Endothelial cell of umbilical vein (primary cell): ENCODE measurements around the gene CLCA1. TPM values are rescaled to one million over a fixed set of nuclear protein-coding genes. Genes with fewer than 3 reads are reported as not detected.
"Not testable (repeated sequence)": the region's sequence is repeated elsewhere in the genome, so short reads cannot be mapped to it uniquely, and the experiment has no call there.

Experiments
- BruUV-seq: library from RNA; stranded (reverse); fragments of 400-500 nt; replicated peaks from 2 replicates; lab custom pipeline; 2021; lab: Mats Ljungman, UMichigan
- CTCF ChIA-PET: fragments of 300-600, 350-600 bp; sonication (Branson Sonifier 250); formaldehyde crosslinking; loops from one replicate; lab custom pipeline; 2021; ENCODE audit warnings: antibody characterized with exemption, inconsistent platforms; lab: Charles Lee
- POLR2A ChIA-PET: fragments of 300-600, 350-600 bp; sonication (Branson Sonifier 250); formaldehyde crosslinking; loops from one replicate; lab custom pipeline; 2021; ENCODE audit warnings: antibody characterized with exemption, inconsistent platforms; lab: Charles Lee
- DNase-seq: peaks from one replicate; pipeline ENCODE4 v3.0.0-alpha.2; 2011; ENCODE audit warnings: low read depth, low spot score
- FAIRE-seq: peaks from 2 replicates; lab custom pipeline; 2011; peaks lifted over from hg19 to GRCh38; lab: Jason Lieb, UNC
- H2AFZ ChIP-seq: 2 replicates; pipeline ENCODE4 v1.6.0; 2012; ENCODE audit warnings: low read depth, low read length, control low read depth, inconsistent platforms
- H3K27ac ChIP-seq: 2 replicates; pipeline ENCODE4 v1.5.1; 2011; ENCODE audit warnings: low read depth, mild to moderate bottlenecking, control low read depth, low read length, moderate library complexity; ENCODE audit not compliant: insufficient read depth
- H3K27me3 ChIP-seq, 2 experiments: 2 replicates each; pipeline versions ENCODE4 v1.6.0 to v1.6.1; 2011; ENCODE audit warnings: low read length in 2 of 2, mixed read lengths in 1 of 2; ENCODE audit not compliant: control insufficient read depth in 2 of 2, insufficient read depth in 2 of 2
- H3K36me3 ChIP-seq, 2 experiments: 2 replicates in 1 of 2; 3 replicates in 1 of 2; pipeline ENCODE4 v1.5.1; 2011; ENCODE audit warnings: low read length in 2 of 2, mild to moderate bottlenecking in 1 of 2, moderate library complexity in 1 of 2; ENCODE audit not compliant: control insufficient read depth in 2 of 2, insufficient read depth in 2 of 2; ENCODE audit errors: extremely low read depth in 1 of 2
- H3K4me1 ChIP-seq: 3 replicates; pipeline ENCODE4 v1.5.1; 2011; ENCODE audit warnings: mild to moderate bottlenecking, low read length; ENCODE audit not compliant: control insufficient read depth, insufficient read depth; ENCODE audit errors: extremely low read depth
- H3K4me2 ChIP-seq: 2 replicates; pipeline ENCODE4 v1.6.1; 2011; ENCODE audit warnings: low read length, control low read depth, mixed read lengths; ENCODE audit not compliant: insufficient read depth
- H3K4me3 ChIP-seq, 3 experiments: fragments of 200-600 bp in 1 of 3; sonication (generic), shearing (Covaris generic) in 1 of 3; replicated peaks in 1 of 3; 2 replicates each; pipeline ENCODE4 v1.5.1; 2011 to 2016; ENCODE audit warnings: control low read depth in 3 of 3, low read length in 3 of 3, mild to moderate bottlenecking in 2 of 3, inconsistent platforms in 1 of 3, low read depth in 1 of 3, moderate library complexity in 1 of 3; ENCODE audit not compliant: insufficient read depth in 1 of 3
- H3K79me2 ChIP-seq: 2 replicates; pipeline ENCODE4 v1.6.0; 2012; ENCODE audit warnings: low read length, inconsistent platforms; ENCODE audit not compliant: control insufficient read depth, insufficient read depth
- H3K9ac ChIP-seq: replicated peaks from 2 replicates; pipeline ENCODE3; 2011; ENCODE audit warnings: low read length, control low read depth; ENCODE audit not compliant: insufficient read depth; ENCODE audit errors: extremely low read depth
- H3K9me1 ChIP-seq: replicated peaks from 3 replicates; pipeline ENCODE4 v1.6.0; 2011; ENCODE audit warnings: mild to moderate bottlenecking, low read length; ENCODE audit not compliant: control insufficient read depth, insufficient read depth; ENCODE audit errors: extremely low read depth
- H3K9me3 ChIP-seq: replicated peaks from 2 replicates; pipeline ENCODE4 v1.5.1; 2012; ENCODE audit warnings: low read length, inconsistent platforms; ENCODE audit not compliant: control insufficient read depth, insufficient read depth
- H4K20me1 ChIP-seq: replicated peaks from 2 replicates; pipeline ENCODE3; 2011; ENCODE audit warnings: mild to moderate bottlenecking, low read length; ENCODE audit not compliant: control insufficient read depth, insufficient read depth; ENCODE audit errors: extremely low read depth
- EZH2 ChIP-seq: IDR thresholded peaks from 2 replicates; pipeline ENCODE4 v1.6.1; 2012; ENCODE audit warnings: borderline replicate concordance, low read depth, mild to moderate bottlenecking, moderate library complexity, low read length, inconsistent platforms; ENCODE audit not compliant: severe bottlenecking
- FOS ChIP-seq: IDR thresholded peaks from 2 replicates; pipeline ENCODE4 v1.6.1; 2011; ENCODE audit warnings: mild to moderate bottlenecking, low read length, moderate library complexity, borderline replicate concordance; ENCODE audit not compliant: insufficient read depth
- GATA2 ChIP-seq: IDR thresholded peaks from 2 replicates; pipeline ENCODE4 v1.7.0; 2011; ENCODE audit warnings: low read depth, mild to moderate bottlenecking, moderate library complexity, mixed read lengths, low read length; ENCODE audit not compliant: insufficient read length, insufficient read depth
- JUN ChIP-seq: IDR thresholded peaks from 2 replicates; pipeline ENCODE4 v1.6.1; 2011; ENCODE audit warnings: borderline replicate concordance, low read depth; ENCODE audit not compliant: insufficient read length, insufficient read depth
- MYC ChIP-seq: IDR thresholded peaks from one replicate; pipeline ENCODE4 v1.6.1; 2011; ENCODE audit warnings: mild to moderate bottlenecking, low read depth, low read length
- POLR2A ChIP-seq: IDR thresholded peaks from 2 replicates; pipeline ENCODE4 v1.6.1; 2012; ENCODE audit warnings: low read depth, mild to moderate bottlenecking, control low read depth, low read length
- POLR2AphosphoS5 ChIP-seq: IDR thresholded peaks from 2 replicates; pipeline ENCODE4 v1.6.1; 2012; ENCODE audit warnings: low read depth, mild to moderate bottlenecking, control low read depth, low read length, moderate library complexity; ENCODE audit not compliant: insufficient read depth
- dilution Hi-C: fragments of 300-500 bp; cut with MboI; formaldehyde crosslinking; loops from one replicate; pipeline ENCODE4 v1.15.0; 2019; ENCODE audit warnings: low sequenced_read_pairs; ENCODE audit not compliant: extremely low pct_ligation_motif_present
- intact Hi-C: fragments of 100-400 bp; cut with micrococcal nuclease; formaldehyde crosslinking; loops from one replicate; pipeline ENCODE4 v1.10.0; 2022
- polyA plus RNA-seq, 4 experiments: library from polyadenylated mRNA; depleted of rRNA in 3 of 4; stranded (reverse) in 3 of 4; unstranded in 1 of 4; fragments of >200 nt; gene quantifications; 2 replicates each; pipeline versions ENCODE4 v1.2.1 to v1.2.3, GENCODE V29; 2011 to 2012; ENCODE audit warnings: missing spikeins in 1 of 4
- total RNA-seq: library from RNA; stranded (reverse); gene quantifications from 2 replicates; pipeline ENCODE4 v1.2.3, GENCODE V29; 2021
- TF ChIP-seq, protein P1 (sequence below), 2 donors: IDR thresholded peaks; 1 replicate in 1 of 2; 2 replicates in 1 of 2; pipeline ENCODE4 v1.5.1; 2011; ENCODE audit warnings: low read length in 2 of 2, mild to moderate bottlenecking in 2 of 2, moderate library complexity in 2 of 2, control low read depth in 1 of 2, inconsistent platforms in 1 of 2, low read depth in 1 of 2; ENCODE audit not compliant: insufficient read depth in 1 of 2; ENCODE audit errors: extremely low read depth in 1 of 2
- TF ChIP-seq, protein P2 (sequence below): IDR thresholded peaks from 2 replicates; pipeline ENCODE4 v1.6.1; 2011; ENCODE audit not compliant: insufficient read depth, insufficient read length

The CLCA1 gene
- total and polyA plus RNA-seq, 2 donors (not counting 3 experiments of a cell fraction or from before 2014, with no cell fraction given), result not detected

DNA sequence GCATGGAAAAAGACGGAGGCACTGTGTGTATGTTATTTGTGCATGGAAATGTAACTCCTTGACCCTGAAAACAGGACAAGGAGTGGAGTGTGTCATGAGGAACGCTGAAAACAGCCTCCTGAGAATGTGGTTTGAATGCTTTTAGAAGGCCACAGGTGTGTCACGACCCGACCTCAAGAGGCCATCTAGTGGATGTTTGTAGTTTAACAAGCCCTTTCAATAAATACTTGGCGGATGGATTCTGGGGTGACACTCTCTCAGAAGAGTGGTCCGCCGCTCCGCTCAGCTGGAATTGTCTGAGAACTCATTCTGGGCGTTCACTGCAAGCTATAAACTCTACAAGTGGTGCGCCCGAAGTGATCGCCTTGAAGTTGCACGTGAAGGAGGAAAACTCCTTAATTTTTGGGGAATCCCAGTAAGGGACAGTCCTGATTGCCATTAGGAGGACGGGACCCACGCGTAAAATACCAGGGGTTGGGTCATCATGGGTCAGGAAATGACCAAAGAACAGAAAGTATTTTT, 33.5 kb downstream of the CLCA1 start:
- H3K4me3 ChIP-seq, result peak overlapping the region in 1 of 3 experiments; percentile 13
- FAIRE-seq (peak; percentile 31), DNase-seq (peak; percentile 29)
- H3K9me1 ChIP-seq, H3K9ac ChIP-seq, H3K27me3 ChIP-seq, dilution Hi-C loops, BruUV-seq, H2AFZ ChIP-seq, H4K20me1 ChIP-seq, H3K9me3 ChIP-seq, H3K27ac ChIP-seq, H3K36me3 ChIP-seq, H3K4me1 ChIP-seq, H3K79me2 ChIP-seq: not testable (repeated sequence)
- H3K4me2 ChIP-seq, result peak overlapping the region; percentile 39
- TF ChIP-seq, protein P1, sequence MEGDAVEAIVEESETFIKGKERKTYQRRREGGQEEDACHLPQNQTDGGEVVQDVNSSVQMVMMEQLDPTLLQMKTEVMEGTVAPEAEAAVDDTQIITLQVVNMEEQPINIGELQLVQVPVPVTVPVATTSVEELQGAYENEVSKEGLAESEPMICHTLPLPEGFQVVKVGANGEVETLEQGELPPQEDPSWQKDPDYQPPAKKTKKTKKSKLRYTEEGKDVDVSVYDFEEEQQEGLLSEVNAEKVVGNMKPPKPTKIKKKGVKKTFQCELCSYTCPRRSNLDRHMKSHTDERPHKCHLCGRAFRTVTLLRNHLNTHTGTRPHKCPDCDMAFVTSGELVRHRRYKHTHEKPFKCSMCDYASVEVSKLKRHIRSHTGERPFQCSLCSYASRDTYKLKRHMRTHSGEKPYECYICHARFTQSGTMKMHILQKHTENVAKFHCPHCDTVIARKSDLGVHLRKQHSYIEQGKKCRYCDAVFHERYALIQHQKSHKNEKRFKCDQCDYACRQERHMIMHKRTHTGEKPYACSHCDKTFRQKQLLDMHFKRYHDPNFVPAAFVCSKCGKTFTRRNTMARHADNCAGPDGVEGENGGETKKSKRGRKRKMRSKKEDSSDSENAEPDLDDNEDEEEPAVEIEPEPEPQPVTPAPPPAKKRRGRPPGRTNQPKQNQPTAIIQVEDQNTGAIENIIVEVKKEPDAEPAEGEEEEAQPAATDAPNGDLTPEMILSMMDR (IDR thresholded peaks at IDR 0.05; ENCODE audit: extremely low read depth in 1 of 2, insufficient read depth in 1 of 2, low read depth in 1 of 2, low read length in 2 of 2), result peak; percentile 27 to 29
- POLR2A ChIA-PET, result interaction anchor here (0.6 kb wide), 1 partner anchor 180 kb away, joined by 4 read pairs; no protein-coding TSS in a partner anchor
- intact Hi-C loops, result loop anchor here (1.0 to 5.0 kb wide), 2 partner anchors 105 to 122 kb away; partner anchors contain the start of gene ODF2L
- CTCF ChIA-PET, result interaction anchor here (0.6 to 9.9 kb wide), 12 partner anchors 13 to 240 kb away, joined by 3 to 85 read pairs (median 3); partner anchors contain the start of gene ODF2L

DNA sequence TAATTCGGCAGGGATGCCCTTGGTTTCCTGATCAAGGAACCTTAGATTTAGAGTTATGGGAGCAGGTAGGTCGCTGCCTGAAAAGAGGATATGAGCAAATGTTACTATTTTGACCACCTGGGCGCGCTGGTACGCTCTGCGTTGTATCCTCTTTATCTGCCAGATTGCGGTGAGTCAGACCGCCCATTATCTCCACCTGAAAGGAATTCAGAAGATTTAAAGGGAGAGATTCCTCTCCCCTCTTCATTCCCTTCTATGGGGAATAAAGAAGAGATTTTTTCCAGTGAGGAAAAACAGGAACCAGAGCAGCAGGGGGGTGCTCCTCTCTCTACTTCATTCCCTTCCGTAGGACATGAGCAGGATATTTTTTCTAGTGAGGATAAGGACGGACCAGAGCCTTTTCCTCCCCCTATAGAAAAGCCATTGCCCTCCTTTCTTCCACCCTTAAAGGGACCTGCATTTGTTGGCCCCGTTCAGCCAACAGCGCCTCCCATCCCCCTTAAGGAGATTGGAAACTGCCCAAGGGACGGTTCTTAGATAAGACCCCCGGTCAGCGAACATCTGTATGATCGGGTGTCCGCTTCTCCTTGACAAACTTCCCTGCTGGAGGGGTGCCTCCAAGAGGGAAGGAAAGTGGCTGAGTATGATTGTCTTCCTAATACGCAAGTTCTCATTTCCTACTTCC, 34.1 kb downstream of the CLCA1 start:
- Histone ChIP-seq H2AFZ (no peak overlapping the region), H3K9me1 (no peaks in the 10 kb centered on the region), H3K27ac (no peak overlapping the region), H3K36me3 (no peaks in the 10 kb centered on the region), H3K4me2 (peak overlapping the region; percentile 39), H3K9me3 (no peaks in the 10 kb centered on the region), H3K27me3 (peaks cover 0 to 10% of the 10 kb centered on the region in 2 experiments), H3K79me2 (no peaks in the 10 kb centered on the region), H3K4me3 (no peak overlapping the region), H3K9ac (no peak overlapping the region), H4K20me1 (no peaks in the 10 kb centered on the region), H3K4me1 (no peaks in the 10 kb centered on the region)
- CTCF ChIA-PET, result interaction anchor here (0.6 to 9.9 kb wide), 11 partner anchors 12 to 239 kb away, joined by 3 to 85 read pairs (median 3); partner anchors contain the start of gene ODF2L
- TF ChIP-seq MYC (no peak), FOS (no peak), GATA2 (no peak), POLR2AphosphoS5 (no peak), POLR2A (no peak), JUN (no peak), EZH2 (no peak)
- TF ChIP-seq, protein P1 (IDR thresholded peaks at IDR 0.05; ENCODE audit: extremely low read depth in 1 of 2, insufficient read depth in 1 of 2, low read depth in 1 of 2, low read length in 2 of 2), result no peak
- TF ChIP-seq, protein P2, sequence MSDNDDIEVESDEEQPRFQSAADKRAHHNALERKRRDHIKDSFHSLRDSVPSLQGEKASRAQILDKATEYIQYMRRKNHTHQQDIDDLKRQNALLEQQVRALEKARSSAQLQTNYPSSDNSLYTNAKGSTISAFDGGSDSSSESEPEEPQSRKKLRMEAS, result no peak
- no peak for FAIRE-seq
- POLR2A ChIA-PET, result no interaction called here
- no TSS peak for BruUV-seq
- intact Hi-C loops, result loop anchor here (1.0 to 5.0 kb wide), 2 partner anchors 106 to 123 kb away; partner anchors contain the start of gene ODF2L
- dilution Hi-C loops, result no loop called here
- peak; percentile 18 for DNase-seq
